Endothelial cell of umbilical vein (primary cell): ENCODE data around the gene ZNF124. TPM values are rescaled to one million over a fixed set of nuclear protein-coding genes. Genes with fewer than 3 reads are reported as not detected.

ENCODE experiments used
- BruUV-seq: library from RNA; stranded (reverse); fragments of 400-500 nt; replicated peaks from 2 replicates; lab custom pipeline; 2021; lab: Mats Ljungman, UMichigan
- CTCF ChIA-PET: fragments of 300-600, 350-600 bp; sonication (Branson Sonifier 250); formaldehyde crosslinking; loops from one replicate; lab custom pipeline; 2021; ENCODE audit warnings: antibody characterized with exemption, inconsistent platforms; lab: Charles Lee
- POLR2A ChIA-PET: fragments of 300-600, 350-600 bp; sonication (Branson Sonifier 250); formaldehyde crosslinking; loops from one replicate; lab custom pipeline; 2021; ENCODE audit warnings: antibody characterized with exemption, inconsistent platforms; lab: Charles Lee
- DNase-seq: peaks from one replicate; pipeline ENCODE4 v3.0.0-alpha.2; 2011; ENCODE audit warnings: low read depth, low spot score
- FAIRE-seq: peaks from 2 replicates; lab custom pipeline; 2011; peaks lifted over from hg19 to GRCh38; lab: Jason Lieb, UNC
- H2AFZ ChIP-seq: 2 replicates; pipeline ENCODE4 v1.6.0; 2012; ENCODE audit warnings: low read depth, low read length, control low read depth, inconsistent platforms
- H3K27ac ChIP-seq: 2 replicates; pipeline ENCODE4 v1.5.1; 2011; ENCODE audit warnings: low read depth, mild to moderate bottlenecking, control low read depth, low read length, moderate library complexity; ENCODE audit not compliant: insufficient read depth
- H3K27me3 ChIP-seq, 2 experiments: 2 replicates each; pipeline versions ENCODE4 v1.6.0 to v1.6.1; 2011; ENCODE audit warnings: low read length in 2 of 2, mixed read lengths in 1 of 2; ENCODE audit not compliant: control insufficient read depth in 2 of 2, insufficient read depth in 2 of 2
- H3K36me3 ChIP-seq, 2 experiments: 2 replicates in 1 of 2; 3 replicates in 1 of 2; pipeline ENCODE4 v1.5.1; 2011; ENCODE audit warnings: low read length in 2 of 2, mild to moderate bottlenecking in 1 of 2, moderate library complexity in 1 of 2; ENCODE audit not compliant: control insufficient read depth in 2 of 2, insufficient read depth in 2 of 2; ENCODE audit errors: extremely low read depth in 1 of 2
- H3K4me1 ChIP-seq: 3 replicates; pipeline ENCODE4 v1.5.1; 2011; ENCODE audit warnings: mild to moderate bottlenecking, low read length; ENCODE audit not compliant: control insufficient read depth, insufficient read depth; ENCODE audit errors: extremely low read depth
- H3K4me2 ChIP-seq: 2 replicates; pipeline ENCODE4 v1.6.1; 2011; ENCODE audit warnings: low read length, control low read depth, mixed read lengths; ENCODE audit not compliant: insufficient read depth
- H3K4me3 ChIP-seq, 3 experiments: fragments of 200-600 bp in 1 of 3; sonication (generic), shearing (Covaris generic) in 1 of 3; replicated peaks in 1 of 3; 2 replicates each; pipeline ENCODE4 v1.5.1; 2011 to 2016; ENCODE audit warnings: control low read depth in 3 of 3, low read length in 3 of 3, mild to moderate bottlenecking in 2 of 3, inconsistent platforms in 1 of 3, low read depth in 1 of 3, moderate library complexity in 1 of 3; ENCODE audit not compliant: insufficient read depth in 1 of 3
- H3K79me2 ChIP-seq: 2 replicates; pipeline ENCODE4 v1.6.0; 2012; ENCODE audit warnings: low read length, inconsistent platforms; ENCODE audit not compliant: control insufficient read depth, insufficient read depth
- H3K9ac ChIP-seq: replicated peaks from 2 replicates; pipeline ENCODE3; 2011; ENCODE audit warnings: low read length, control low read depth; ENCODE audit not compliant: insufficient read depth; ENCODE audit errors: extremely low read depth
- H3K9me1 ChIP-seq: replicated peaks from 3 replicates; pipeline ENCODE4 v1.6.0; 2011; ENCODE audit warnings: mild to moderate bottlenecking, low read length; ENCODE audit not compliant: control insufficient read depth, insufficient read depth; ENCODE audit errors: extremely low read depth
- H3K9me3 ChIP-seq: replicated peaks from 2 replicates; pipeline ENCODE4 v1.5.1; 2012; ENCODE audit warnings: low read length, inconsistent platforms; ENCODE audit not compliant: control insufficient read depth, insufficient read depth
- H4K20me1 ChIP-seq: replicated peaks from 2 replicates; pipeline ENCODE3; 2011; ENCODE audit warnings: mild to moderate bottlenecking, low read length; ENCODE audit not compliant: control insufficient read depth, insufficient read depth; ENCODE audit errors: extremely low read depth
- CTCF ChIP-seq, 2 donors: IDR thresholded peaks; 1 replicate in 1 of 2; 2 replicates in 1 of 2; pipeline ENCODE4 v1.5.1; 2011; ENCODE audit warnings: low read length in 2 of 2, mild to moderate bottlenecking in 2 of 2, moderate library complexity in 2 of 2, control low read depth in 1 of 2, inconsistent platforms in 1 of 2, low read depth in 1 of 2; ENCODE audit not compliant: insufficient read depth in 1 of 2; ENCODE audit errors: extremely low read depth in 1 of 2
- EZH2 ChIP-seq: IDR thresholded peaks from 2 replicates; pipeline ENCODE4 v1.6.1; 2012; ENCODE audit warnings: borderline replicate concordance, low read depth, mild to moderate bottlenecking, moderate library complexity, low read length, inconsistent platforms; ENCODE audit not compliant: severe bottlenecking
- FOS ChIP-seq: IDR thresholded peaks from 2 replicates; pipeline ENCODE4 v1.6.1; 2011; ENCODE audit warnings: mild to moderate bottlenecking, low read length, moderate library complexity, borderline replicate concordance; ENCODE audit not compliant: insufficient read depth
- GATA2 ChIP-seq: IDR thresholded peaks from 2 replicates; pipeline ENCODE4 v1.7.0; 2011; ENCODE audit warnings: low read depth, mild to moderate bottlenecking, moderate library complexity, mixed read lengths, low read length; ENCODE audit not compliant: insufficient read length, insufficient read depth
- JUN ChIP-seq: IDR thresholded peaks from 2 replicates; pipeline ENCODE4 v1.6.1; 2011; ENCODE audit warnings: borderline replicate concordance, low read depth; ENCODE audit not compliant: insufficient read length, insufficient read depth
- MAX ChIP-seq: IDR thresholded peaks from 2 replicates; pipeline ENCODE4 v1.6.1; 2011; ENCODE audit not compliant: insufficient read depth, insufficient read length
- MYC ChIP-seq: IDR thresholded peaks from one replicate; pipeline ENCODE4 v1.6.1; 2011; ENCODE audit warnings: mild to moderate bottlenecking, low read depth, low read length
- POLR2A ChIP-seq: IDR thresholded peaks from 2 replicates; pipeline ENCODE4 v1.6.1; 2012; ENCODE audit warnings: low read depth, mild to moderate bottlenecking, control low read depth, low read length
- POLR2AphosphoS5 ChIP-seq: IDR thresholded peaks from 2 replicates; pipeline ENCODE4 v1.6.1; 2012; ENCODE audit warnings: low read depth, mild to moderate bottlenecking, control low read depth, low read length, moderate library complexity; ENCODE audit not compliant: insufficient read depth
- dilution Hi-C: fragments of 300-500 bp; cut with MboI; formaldehyde crosslinking; loops from one replicate; pipeline ENCODE4 v1.15.0; 2019; ENCODE audit warnings: low sequenced_read_pairs; ENCODE audit not compliant: extremely low pct_ligation_motif_present
- intact Hi-C: fragments of 100-400 bp; cut with micrococcal nuclease; formaldehyde crosslinking; loops from one replicate; pipeline ENCODE4 v1.10.0; 2022
- polyA plus RNA-seq, 4 experiments: library from polyadenylated mRNA; depleted of rRNA in 3 of 4; stranded (reverse) in 3 of 4; unstranded in 1 of 4; fragments of >200 nt; gene quantifications; 2 replicates each; pipeline versions ENCODE4 v1.2.1 to v1.2.3, GENCODE V29; 2011 to 2012; ENCODE audit warnings: missing spikeins in 1 of 4
- total RNA-seq: library from RNA; stranded (reverse); gene quantifications from 2 replicates; pipeline ENCODE4 v1.2.3, GENCODE V29; 2021

ZNF124 gene
- total and polyA plus RNA-seq, 2 donors (not counting 3 experiments of a cell fraction or from before 2014, with no cell fraction given), result 3.5 to 25.6 TPM

- intact Hi-C loops (loop anchor here (5.0 to 10.0 kb wide), 3 partner anchors 110 to 277 kb away; partner anchors contain the start of genes AHCTF1, ZNF669 and ZNF695), dilution Hi-C loops (no loop called here)
- Histone ChIP-seq H3K4me1 (peaks cover 10% of the 10 kb centered on the region), H3K9me3 (no peaks in the 10 kb centered on the region), H3K27ac (no peak overlapping the region), H4K20me1 (no peaks in the 10 kb centered on the region), H3K9me1 (no peaks in the 10 kb centered on the region), H3K36me3 (no peaks in the 10 kb centered on the region), H3K4me3 (no peak overlapping the region), H3K9ac (no peak overlapping the region), H3K79me2 (peaks cover 35% of the 10 kb centered on the region), H3K27me3 (peaks cover 0 to 27% of the 10 kb centered on the region in 2 experiments), H3K4me2 (no peak overlapping the region), H2AFZ (no peak overlapping the region)
- POLR2A ChIA-PET, result no interaction called here
- no TSS peak for BruUV-seq
- no peak for FAIRE-seq
- CTCF ChIA-PET, result no interaction called here
- no peak for DNase-seq
- TF ChIP-seq POLR2AphosphoS5 (no peak), POLR2A (no peak), JUN (no peak), MAX (no peak), FOS (no peak), EZH2 (no peak), GATA2 (no peak), CTCF (IDR thresholded peaks at IDR 0.05; ENCODE audit: extremely low read depth in 1 of 2, insufficient read depth in 1 of 2, low read depth in 1 of 2, low read length in 2 of 2) (no peak), MYC (no peak)
Observed at GRCh38 chr1:247212012-247212411, 40.2 kb upstream of the ZNF124 start.
